Adipose tissue (tissue), 3 donors: ENCODE data around the gene SLC19A3. TPM values are rescaled to one million over a fixed set of nuclear protein-coding genes. Genes with fewer than 3 reads are reported as not detected.
"Not testable (repeated sequence)": the region's sequence is repeated elsewhere in the genome, so short reads cannot be mapped to it uniquely, and the experiment has no call there.

Source experiments
- H3K27ac ChIP-seq: one replicate; pipeline ENCODE4 v1.5.1; 2013; ENCODE audit warnings: low read depth, low read length
- WGBS, 3 donors: extraction: QIAGEN DNeasy Blood & Tissue Kit; methylation state at CpG; one replicate each; pipeline ENCODE4 v1.1.7; 2013; 5-methylcytosine and 5-hydroxymethylcytosine counted together
- polyA plus RNA-seq, 3 donors: library from polyadenylated mRNA; stranded (reverse); fragments of 200-250 nt; gene quantifications; one replicate each; pipeline ENCODE4 v1.2.3, GENCODE V29; 2013
- donor health status: healthy with polysubstance abuse.
- donor health status: Bipolar disorder and iron deficiency.
- donor health status: healthy.

Gene SLC19A3
- polyA plus RNA-seq, 3 donors, result 2.1 to 114 (median 76.7) TPM

DNA sequence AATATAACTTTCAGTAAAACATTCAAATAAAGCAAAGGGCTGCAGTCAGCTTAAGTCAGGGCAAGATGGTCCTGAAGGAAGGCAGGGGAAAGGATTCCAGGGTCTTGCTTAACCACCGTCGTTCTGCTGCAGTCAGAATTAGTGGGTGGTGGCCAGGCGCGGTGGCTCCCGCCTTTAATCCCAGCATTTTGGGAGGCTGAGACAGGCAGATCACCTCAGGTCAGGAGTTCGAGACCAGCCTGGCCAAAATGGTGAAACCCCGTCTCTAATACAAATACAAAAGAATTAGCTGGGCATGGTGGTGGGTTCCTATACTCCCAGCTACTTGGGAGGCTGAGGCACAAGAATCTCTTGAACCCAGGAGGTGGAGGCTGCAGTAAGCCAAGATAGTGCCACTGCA lies 6.8 kb downstream of the SLC19A3 start:
- 83 to 91% (median 90%) methylated on average over 7 of the region's 7 CpGs for WGBS, 3 donors
- H3K27ac ChIP-seq, result no peak overlapping the region

DNA sequence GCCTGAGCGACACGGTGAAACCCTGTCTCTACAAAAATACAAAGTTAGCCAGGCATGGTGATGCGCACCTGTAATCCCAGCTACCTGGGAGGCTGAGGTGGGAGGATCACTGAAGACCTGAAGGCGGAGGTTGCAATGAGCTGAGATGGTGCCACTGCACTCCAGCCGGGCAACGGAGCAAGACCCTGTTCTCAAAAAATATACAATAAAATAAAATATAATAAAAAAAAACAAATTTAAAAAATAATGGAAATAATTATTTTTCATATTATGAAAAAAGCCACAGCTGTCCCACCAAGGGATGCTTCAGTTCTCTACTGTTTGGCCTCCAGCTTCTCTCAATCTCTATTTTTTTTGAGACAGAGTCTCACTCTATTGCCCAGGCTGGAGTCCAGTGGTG lies 10.4 kb downstream of the SLC19A3 start:
- WGBS, 3 donors, result 81 to 92% (median 87%) methylated on average over 6 of the region's 6 CpGs
- no peak overlapping the region for H3K27ac ChIP-seq

DNA sequence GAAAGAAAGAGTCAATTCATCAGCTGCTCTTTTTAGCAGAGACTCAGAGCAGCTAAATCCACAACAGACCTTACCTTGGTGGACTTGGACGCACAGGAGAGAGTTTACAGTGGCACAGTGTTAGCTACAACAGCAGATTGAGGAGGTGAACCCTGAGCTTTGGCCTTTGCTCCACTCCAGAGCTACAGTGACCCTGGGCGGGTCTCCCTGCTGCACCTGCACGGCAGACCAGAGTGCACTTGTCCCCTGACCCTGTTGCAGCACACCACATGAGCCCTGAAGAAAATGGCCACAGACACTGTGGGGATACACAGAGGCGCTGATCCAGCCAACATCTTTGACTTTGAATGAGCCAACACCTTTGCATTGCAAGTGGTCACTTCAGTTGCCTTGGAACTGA lies 11.0 kb downstream of the SLC19A3 start:
- H3K27ac ChIP-seq, result no peak overlapping the region
- 71 to 83% (median 78%) methylated on average over 4 of the region's 4 CpGs for WGBS, 3 donors

DNA sequence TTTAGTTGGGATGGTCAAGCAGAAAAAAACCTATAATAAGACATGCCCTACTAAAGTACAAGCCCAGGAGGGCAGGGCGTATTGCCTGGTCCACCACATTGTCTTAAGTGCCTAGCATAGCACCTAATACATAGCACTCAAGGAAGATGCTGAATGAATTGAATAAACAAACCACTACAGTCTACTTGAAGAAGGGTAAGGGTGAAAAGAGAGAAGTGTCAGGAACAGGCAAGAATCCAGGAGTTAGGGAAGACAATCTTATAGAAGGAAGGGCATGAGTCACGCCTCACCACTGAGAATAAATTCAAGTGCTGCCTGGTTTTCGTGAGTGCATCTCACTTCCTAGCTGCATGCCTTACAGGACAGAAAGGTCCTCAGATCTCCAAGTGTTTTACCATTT lies 13.9 kb downstream of the SLC19A3 start:
- WGBS, 3 donors, result 63 to 73% (median 69%) methylated on average over 3 of the region's 3 CpGs
- H3K27ac ChIP-seq, result no peak overlapping the region

DNA sequence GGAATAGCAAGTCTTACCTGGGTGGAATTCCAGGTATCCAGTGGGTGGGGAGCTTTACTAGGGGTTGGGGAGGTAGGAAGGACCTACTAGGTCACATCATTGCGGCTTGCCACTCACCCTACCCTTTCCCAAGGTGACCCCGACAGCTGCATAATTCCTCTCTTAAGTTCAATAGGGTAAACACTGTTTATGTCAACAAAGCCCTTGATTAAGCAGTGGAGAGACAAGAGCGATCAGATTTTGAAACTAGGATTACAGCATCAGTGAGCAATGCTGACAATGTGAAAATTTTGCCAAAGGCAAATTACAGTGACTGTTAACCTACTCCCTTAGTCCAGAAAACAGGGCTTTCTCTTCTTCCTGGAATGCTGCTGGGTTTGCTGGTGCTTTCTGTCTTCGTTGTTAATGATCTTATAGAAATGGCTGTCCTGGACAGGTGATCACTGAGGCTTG lies 14.5 kb downstream of the SLC19A3 start:
- 15 to 60% (median 39%) methylated on average over 4 of the region's 4 CpGs for WGBS, 3 donors
- H3K27ac ChIP-seq, result no peak overlapping the region

DNA sequence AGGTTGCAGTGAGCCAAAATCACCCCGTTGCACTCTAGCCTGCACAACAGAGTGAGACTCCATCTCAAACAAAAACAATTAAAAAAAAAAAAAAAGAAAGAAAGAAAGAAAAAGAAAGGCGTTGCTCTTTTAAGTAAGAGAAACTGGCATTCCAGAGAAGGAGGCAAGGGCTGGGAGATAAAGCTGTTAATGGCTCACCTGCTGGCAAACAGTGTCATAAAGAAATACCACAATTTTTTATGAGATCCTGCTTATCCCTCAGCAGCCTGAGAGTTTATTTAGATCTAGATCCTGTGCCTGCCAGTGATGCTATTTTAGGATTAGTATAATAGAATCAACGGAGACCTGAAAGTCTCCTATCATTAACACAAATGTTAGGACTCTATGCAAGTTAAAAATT lies 16.3 kb downstream of the SLC19A3 start:
- H3K27ac ChIP-seq, result no peak overlapping the region
- 44 to 82% (median 80%) methylated on average over 3 of the region's 3 CpGs for WGBS, 3 donors

DNA sequence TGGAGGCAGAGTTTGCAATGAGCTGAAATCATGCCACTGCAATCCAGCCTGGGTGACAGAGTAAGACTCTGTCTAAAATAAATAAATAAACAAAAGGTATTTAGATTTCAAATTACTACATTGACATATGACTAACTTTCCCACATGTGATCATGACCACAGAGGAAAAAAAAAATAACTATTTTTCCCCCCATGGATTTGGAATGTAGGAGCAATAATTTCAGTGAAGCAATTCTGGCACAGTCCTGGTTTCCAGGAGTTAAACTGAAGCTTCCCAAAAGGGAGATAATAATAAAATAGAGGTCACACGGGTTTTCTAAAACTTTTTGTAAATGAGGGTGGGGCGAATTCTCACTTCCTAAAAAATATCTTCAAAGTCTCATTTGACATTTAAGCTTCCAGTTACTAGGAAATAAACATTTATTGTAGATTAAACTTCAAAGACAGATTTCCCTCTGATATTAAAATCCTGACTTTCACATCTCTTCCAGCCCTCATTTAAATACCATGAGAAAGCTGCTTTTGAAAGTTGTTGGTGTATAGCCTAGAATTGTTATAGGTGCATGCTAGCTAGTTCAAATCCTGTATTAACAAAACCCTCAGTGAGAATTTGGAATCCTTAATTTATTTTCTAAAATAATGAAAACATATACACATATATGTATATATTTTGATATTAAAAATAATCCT lies 20.7 kb downstream of the SLC19A3 start:
- H3K27ac ChIP-seq, result no peak overlapping the region
- 34 to 44% (median 42%) methylated on average over 2 of the region's 2 CpGs for WGBS, 3 donors

DNA sequence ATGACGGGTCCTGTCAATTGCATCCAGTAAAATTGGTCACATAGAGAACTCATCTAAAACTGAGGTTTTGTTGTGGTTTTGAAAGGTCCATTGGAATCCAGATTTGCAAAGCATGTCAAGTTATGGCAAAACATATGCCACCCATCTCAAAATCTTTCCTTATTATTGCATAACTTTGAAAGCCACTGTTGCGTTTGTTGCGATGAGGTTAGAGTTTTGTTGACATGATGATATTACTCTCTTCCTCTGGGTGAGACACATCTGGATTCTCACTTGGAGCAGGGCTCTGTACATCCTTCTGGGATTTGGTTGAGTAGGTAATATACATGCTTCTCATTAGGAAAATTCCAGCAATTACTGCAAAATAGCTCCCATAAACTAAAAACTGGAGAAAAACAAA lies 30.6 kb downstream of the SLC19A3 start:
- 81 to 89% (median 82%) methylated on average over 3 of the region's 3 CpGs for WGBS, 3 donors
- H3K27ac ChIP-seq, result no peak overlapping the region

DNA sequence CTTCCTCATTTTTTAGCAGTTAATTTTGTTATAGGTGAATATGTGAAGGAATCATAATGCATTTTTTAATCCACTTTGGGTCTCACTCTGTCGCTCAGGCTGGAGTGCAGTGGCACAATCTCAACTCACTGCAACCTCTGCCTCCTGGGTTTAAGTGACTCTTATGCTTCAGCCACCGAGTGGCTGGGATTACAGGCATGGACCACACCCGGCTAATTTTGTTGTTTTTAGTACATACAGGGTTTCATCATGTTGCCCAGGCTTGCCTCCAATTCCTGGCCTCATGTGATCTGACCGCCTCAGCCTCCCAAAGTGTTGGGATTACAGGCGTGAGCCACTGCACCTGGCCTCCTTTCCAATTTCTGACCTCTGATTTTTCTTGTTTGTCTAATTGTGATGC lies 33.6 kb downstream of the SLC19A3 start:
- H3K27ac ChIP-seq, result no peak overlapping the region
- 67 to 77% (median 75%) methylated on average over 5 of the region's 5 CpGs for WGBS, 3 donors

DNA sequence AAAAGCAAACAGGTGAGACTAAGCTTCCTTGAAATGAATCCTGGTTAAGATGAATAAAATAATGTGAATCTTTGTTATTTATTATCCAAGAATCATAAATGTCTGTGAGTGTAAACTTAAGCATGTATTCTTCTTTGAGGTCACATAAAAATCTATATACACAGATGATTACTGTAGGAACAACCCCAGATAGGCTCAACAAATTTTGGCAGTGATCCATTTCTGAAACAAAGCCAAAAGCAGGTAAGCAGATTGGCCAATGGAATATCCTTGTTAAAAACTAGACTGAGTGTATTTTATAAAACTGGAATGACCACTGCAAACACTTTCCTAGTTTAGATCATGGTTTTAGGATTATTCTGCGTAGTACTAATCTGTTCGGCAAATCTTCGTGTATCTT lies 39.9 kb downstream of the SLC19A3 start:
- no peak overlapping the region for H3K27ac ChIP-seq
- 71 to 93% (median 89%) methylated on average over 3 of the region's 3 CpGs for WGBS, 3 donors

DNA sequence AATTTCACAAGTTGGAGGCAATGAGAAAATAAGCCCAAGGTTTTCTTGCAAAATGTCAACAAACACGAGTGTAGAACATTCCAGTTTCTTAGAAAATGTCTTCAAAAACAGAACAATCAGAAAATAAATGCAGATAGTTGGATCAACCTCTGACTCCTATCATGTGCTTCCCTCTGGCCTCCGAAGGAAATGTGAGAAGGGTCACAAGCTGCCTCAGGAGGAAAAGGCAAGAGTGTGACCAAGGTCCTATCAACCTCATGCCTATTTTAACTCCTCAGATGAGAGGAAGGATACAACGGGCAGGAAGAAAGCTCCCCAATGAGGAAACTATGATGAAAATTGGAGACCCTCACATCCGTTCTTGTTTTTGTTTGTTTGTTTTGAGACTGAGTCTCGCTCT lies 43.3 kb downstream of the SLC19A3 start:
- 56 to 64% (median 63%) methylated on average over 5 of the region's 5 CpGs for WGBS, 3 donors
- H3K27ac ChIP-seq, result no peak overlapping the region

DNA sequence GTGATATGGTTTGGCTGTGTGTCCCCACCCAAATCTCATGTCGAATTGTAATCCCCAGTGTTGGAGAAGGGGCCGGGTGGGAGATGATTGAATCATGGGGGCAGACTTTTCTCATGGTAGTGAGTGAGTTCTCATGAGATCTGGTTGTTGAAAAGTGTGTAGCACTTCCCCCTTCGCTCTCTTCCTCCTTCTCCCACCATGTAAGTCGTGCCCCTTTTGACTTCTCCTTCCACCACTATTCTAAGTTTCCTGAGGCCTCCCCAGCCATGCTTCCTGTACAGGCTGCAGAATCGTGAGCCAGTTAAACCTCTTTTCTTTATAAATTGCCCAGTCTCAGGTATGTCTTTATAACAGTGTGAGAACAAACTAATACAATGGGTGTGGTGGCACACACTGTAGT lies 44.2 kb downstream of the SLC19A3 start:
- WGBS, 3 donors, result 64 to 88% (median 67%) methylated on average over 5 of the region's 5 CpGs
- H3K27ac ChIP-seq, result not testable (repeated sequence)

DNA sequence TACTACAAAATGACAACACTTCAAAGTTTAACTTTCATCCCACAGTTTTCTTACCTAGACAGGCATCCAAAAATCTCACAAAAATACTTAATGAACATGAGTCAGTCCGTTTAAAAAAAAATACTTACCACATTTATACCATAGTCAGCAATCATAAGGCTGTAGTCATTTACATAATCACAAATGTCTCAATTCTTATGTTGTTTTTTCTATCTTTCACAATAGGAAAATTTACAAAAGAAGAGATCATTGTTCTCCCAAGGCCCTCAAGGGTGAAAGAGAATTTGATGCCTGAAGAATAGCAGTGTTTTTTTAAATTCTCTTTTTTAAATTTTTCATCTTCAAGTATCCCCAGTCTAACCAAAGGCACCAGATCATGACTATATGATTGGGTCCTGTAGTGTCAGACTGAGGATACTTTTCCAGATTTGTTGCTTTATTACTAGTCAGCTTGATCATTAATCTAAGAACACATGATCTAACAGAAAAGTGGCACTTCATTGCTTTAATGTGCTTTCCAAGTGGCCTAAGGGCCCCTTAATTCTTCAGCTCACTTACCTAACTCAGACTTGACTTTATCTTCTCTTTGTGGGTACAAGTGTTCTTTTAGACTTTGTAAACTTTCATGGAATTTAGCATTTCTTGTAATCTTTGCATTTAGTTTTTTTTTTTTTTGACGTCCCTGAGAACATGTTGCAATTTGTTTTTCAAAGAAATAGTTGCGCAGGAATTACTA lies 46.5 kb downstream of the SLC19A3 start:
- H3K27ac ChIP-seq, result no peak overlapping the region
- WGBS, 3 donors, result 64 to 72% (median 65%) methylated on average over 3 of the region's 3 CpGs

DNA sequence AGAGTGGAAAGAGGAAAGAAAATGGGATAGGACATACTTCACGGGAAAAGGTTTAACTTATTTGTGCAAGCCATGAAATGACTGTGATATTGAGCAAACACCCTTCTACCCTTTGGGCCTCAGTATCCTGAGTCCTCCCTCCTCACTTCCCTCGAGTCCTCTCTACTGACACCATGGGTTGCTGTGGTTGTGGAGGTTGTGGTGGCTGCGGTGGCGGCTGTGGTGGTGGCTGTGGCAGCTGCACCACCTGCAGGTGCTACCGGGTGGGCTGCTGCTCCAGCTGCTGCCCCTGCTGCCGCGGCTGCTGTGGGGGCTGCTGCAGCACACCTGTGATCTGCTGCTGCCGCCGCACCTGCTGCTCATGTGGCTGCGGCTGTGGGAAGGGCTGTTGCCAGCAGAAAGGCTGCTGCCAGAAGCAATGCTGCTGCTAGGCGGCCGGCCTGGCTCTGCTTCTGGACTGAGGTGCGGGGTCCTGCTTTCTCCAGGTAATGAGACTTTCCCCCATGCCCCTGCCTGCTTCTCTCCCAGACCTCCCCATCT lies 51.1 kb downstream of the SLC19A3 start, which contains the start of gene SCYGR5:
Gene SCYGR5, plus strand, starts transcription at position 174 of the 540 bp plus-strand sequence. Its CDS starts 0 bp downstream, at position 174.
- H3K27ac ChIP-seq, result not testable (repeated sequence)
- WGBS, 3 donors, result 85 to 90% (median 89%) methylated on average over 7 to 13 of the region's 13 CpGs

DNA sequence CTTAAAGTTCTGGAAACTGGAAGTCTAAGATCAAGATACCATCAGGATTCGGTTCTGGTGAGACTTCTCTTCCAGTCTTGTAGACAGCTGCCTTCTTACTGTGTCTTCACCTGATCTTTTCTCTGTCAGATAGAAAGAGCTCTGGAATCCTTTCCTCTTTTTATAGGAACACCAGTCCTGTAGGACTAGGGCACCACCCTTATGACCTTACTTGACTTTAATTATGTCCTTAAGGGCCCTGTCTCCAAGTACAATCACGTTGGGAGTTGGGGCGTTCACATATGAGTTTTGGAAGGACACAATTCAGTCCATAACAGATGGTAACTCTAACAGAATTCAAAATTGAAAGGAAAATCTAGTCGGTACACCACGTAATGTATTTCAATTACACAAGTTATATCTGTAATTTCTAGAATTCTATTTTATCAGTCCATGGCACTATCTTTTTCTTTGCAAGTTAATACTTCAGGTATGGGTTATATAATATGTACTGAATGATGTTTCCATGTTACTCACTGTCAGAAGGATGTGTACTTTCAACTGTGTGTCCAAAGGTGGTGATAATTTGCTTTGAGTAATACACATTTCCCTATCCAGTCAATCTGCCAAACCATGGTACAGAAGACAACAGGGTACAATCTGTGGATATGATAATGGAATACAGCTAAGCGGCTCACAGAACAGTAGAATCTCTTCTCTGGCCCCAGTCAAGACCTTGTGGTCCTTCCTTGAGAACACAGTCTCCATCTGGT lies 52.5 kb downstream of the SLC19A3 start:
- 80 to 88% (median 81%) methylated on average over 6 of the region's 6 CpGs for WGBS, 3 donors

DNA sequence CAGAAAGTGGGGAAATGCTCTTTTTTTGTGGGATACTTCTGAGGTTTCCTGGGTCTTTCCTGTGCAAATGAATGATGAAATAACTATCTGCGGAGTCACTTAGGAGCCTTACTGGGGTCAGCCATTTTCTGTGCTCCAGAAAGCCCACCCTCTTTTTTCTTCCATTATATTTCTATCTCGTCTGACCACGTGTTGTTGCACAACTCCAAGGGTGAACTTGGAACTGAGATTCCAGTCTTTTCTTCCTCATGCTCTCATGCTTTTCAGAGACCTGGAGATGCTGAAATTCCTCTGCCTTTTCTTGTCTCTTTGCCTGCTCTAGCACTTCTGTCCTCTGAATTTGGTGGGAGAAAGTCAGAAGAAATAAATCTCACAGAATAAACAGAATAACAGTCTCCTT lies 56.0 kb downstream of the SLC19A3 start:
- WGBS, 3 donors, result 33 to 50% (median 45%) methylated on average over 3 of the region's 3 CpGs
- no peak overlapping the region for H3K27ac ChIP-seq

More for the DNA sequence above, 52.5 kb downstream of the SLC19A3 start:
- no peak overlapping the region for H3K27ac ChIP-seq

DNA sequence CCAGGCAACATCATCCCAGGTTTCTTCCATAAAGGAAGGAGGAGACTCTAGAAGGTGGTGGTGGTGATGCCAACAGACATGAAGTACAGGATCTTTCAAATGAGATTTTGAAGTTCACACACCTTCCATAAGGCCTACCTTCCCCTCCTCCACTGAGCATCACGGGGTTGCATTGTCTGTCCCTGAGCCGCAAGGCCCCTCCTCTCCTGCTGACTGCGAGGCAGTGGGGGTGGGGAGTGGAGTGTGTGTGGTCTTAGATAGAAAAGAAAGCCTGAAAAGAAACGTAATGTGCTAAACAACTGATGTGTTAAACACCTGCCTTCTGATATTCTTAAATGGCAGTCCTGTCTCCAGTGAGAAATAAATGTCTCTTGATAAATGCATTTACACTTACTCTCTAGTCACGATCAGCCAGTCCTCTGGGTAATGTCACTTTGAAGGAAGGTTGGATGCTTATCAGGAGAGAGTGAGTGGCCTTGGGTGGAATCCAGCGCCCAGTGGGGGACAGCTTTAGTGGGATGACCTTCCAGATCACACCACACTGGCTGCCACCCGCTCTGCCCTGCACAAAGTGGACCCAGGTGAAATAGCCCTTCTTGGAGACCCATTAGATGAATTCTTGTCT lies 56.7 kb downstream of the SLC19A3 start:
- WGBS, 3 donors, result 31 to 68% (median 60%) methylated on average over 7 of the region's 7 CpGs
- H3K27ac ChIP-seq, result no peak overlapping the region

DNA sequence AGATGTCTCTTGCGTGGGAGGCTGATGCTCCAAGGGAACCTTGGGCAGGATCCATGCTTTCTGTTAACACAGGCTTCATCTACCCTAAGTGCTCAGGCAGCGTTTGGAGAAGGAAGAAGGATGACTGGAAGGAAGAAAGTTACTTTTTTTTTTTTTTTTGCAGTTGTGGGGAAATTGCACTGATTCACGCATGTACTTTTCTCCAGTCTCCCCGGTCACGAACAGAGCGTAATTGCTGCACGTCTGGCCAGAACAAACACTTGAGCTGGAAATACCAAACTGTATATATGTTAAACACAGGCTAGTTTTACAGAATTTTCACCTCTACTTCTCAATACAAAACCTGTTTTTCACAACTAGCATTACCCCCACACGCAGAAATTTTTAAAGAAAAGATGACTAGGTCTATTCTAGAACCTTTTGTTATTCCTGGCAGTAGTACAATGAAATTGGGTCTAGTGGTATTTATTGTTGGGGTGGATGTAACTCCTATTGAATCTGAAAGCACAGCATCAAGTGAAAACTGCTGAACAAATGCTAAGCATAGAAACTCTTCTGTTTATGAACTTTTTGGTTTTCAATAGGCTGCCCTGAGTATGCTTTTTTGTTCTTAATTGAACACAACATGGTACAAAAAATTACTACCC lies 60.5 kb downstream of the SLC19A3 start:
- no peak overlapping the region for H3K27ac ChIP-seq
- 64 to 71% (median 70%) methylated on average over 8 of the region's 8 CpGs for WGBS, 3 donors
